ENCODE results near the gene TXNRD1.

DNA sequence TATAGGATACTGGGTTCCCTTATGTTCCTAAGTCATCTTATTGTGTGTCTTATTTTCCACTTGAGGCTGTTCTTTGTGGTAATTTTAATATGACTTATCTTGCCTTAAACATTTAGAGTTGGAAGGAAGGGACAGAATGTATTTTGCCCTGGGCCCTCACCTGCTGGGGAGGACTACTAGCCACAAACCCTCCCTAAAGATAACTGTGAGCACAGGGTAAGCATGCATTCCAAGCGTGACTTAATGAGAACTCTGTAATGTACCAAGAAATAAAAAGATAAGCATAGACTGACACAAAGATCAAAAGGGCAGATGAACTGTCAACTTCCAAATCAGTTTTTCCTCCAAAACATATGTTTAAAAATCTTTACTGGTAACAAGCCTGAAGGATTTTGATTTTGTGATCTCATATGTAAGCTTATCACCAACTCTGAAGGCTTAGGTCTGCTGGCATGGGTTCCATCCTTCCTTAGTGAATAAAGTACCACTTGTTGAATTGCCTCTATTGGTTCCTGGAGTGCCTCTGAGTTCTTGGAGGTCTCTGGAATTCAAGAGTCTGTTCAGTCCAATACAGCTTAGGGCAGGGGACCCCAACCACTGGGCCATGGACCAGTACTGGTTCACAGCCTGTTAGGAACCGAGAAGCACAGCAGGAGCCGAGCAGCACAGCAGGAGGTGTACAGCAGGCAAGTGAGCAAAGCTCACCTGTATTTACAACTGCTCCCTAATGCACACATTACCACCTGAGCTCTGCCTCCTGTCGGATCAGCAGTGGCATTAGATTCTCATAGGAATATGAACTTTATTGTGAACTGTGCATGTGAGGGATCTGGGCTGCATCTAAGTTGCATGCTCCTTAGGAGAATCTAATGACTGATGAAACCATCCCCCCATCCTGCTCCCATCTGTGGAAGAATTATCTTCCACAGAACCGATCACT, 47.8 kb upstream of the TXNRD1 start:
- TF ChIP-seq, protein P1, sequence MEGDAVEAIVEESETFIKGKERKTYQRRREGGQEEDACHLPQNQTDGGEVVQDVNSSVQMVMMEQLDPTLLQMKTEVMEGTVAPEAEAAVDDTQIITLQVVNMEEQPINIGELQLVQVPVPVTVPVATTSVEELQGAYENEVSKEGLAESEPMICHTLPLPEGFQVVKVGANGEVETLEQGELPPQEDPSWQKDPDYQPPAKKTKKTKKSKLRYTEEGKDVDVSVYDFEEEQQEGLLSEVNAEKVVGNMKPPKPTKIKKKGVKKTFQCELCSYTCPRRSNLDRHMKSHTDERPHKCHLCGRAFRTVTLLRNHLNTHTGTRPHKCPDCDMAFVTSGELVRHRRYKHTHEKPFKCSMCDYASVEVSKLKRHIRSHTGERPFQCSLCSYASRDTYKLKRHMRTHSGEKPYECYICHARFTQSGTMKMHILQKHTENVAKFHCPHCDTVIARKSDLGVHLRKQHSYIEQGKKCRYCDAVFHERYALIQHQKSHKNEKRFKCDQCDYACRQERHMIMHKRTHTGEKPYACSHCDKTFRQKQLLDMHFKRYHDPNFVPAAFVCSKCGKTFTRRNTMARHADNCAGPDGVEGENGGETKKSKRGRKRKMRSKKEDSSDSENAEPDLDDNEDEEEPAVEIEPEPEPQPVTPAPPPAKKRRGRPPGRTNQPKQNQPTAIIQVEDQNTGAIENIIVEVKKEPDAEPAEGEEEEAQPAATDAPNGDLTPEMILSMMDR (IDR thresholded peaks at IDR 0.05; ENCODE audit: low read depth, low read length, poor library complexity, severe bottlenecking), result no peak
- no peak for TF ChIP-seq EZH2phosphoT487 (IDR thresholded peaks at IDR 0.05; ENCODE audit: borderline replicate concordance, low read length)

Data from DOHH2 (cell line).